Ureter (tissue), 1 donor: Measurements from ENCODE around the gene THSD4. TPM values are rescaled to one million over a fixed set of nuclear protein-coding genes. Genes with fewer than 3 reads are reported as not detected.
"Not testable (repeated sequence)": the region's sequence is repeated elsewhere in the genome, so short reads cannot be mapped to it uniquely, and the experiment has no call there.

Source experiments
- DNase-seq: peaks from one replicate; pipeline ENCODE4 v3.0.0-alpha.2; 2020; ENCODE audit warnings: low spot score
- total RNA-seq: library from RNA; stranded (reverse); gene quantifications from one replicate; pipeline ENCODE4 v1.2.4, GENCODE V29; 2023
- donor health status: DM: yes; HTN: yes; CAD: no.

THSD4 gene
- total RNA-seq, 1 donor from 2014 or later: 57.9 TPM

GRCh38 chr15:71425388-71425787 is 310.1 kb downstream of the THSD4 start:
- no peak for DNase-seq

DNA sequence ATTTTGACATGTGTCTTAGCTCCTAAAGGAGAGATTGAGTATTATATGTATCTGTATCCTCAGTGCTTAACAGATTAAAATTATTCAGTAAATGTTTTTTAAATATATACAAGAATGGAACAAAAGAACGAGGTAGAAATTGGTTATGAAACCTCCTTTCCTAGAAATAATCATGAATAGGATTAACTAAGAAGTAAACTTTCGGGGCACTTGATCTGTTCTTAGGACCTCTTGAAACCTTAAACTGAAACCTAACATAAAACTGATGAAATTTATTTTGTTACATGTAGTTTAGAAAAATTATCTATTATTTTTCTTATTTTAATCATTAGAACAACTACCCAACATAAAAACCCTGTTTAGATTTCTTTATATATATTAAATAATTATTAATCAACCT is 311.5 kb downstream of the THSD4 start:
- DNase-seq: no peak

DNA sequence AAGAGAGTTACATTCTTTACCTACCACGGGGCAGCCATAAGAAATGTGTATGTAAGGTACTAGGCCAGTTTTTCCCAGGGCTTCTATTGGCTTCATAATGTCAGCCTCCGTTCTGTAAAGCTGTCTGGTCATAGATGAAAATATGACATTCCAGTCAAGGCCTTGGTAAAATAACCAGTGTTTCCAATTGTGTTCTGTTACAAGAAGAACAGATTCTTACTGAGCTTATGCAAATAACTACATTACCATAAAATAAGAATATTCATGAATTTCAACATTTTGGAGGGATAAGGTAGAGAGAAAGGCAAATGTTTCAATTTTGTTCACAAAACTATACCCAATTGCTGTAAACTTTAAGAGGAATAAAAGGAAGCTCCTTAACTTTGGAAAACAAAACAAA is 315.5 kb downstream of the THSD4 start:
- no peak for DNase-seq

DNA sequence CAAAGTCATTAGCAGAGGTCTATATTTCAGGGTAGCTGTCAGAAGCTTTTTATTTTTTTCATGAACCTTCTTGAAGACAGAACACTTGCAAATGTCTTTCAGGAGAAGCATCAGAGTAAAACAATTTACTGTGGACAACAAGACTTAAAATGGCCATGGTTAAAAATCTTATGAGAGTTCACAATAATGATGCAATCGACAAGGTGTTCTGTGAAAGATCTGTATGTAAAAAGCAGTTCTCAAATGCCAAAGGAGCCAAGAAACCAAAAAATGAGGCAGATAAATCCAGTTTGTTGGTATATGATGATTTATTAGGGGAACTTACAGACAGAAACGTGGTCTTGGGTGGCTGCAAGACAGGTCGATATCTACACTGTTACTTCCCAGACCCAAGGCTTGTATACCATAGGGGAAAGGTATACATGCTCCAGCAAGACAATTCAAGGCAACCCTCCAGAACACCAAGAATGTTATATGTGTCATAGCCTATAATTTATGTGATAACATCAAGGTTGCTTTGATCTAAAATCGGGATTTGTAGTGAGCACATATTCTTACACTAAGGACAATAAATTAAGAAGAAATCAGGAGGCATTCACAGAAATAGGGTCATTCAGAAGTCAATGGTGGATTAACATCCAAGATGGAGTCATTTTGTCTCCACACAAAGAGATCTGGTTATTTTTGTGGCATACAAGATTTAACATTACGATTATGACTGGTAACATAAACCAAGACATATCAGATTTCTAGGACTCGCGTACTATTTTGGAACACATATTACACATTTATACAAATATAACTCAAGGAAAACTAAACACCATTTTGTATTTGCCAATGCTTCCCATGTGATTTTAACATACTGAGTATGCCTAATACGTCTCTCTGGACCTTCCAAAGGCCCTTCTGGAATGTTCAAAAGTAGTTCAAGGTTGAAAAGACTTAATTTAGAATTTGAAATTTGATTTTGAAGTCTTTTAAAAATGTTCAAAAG is 316.4 kb downstream of the THSD4 start:
- no peak for DNase-seq

DNA sequence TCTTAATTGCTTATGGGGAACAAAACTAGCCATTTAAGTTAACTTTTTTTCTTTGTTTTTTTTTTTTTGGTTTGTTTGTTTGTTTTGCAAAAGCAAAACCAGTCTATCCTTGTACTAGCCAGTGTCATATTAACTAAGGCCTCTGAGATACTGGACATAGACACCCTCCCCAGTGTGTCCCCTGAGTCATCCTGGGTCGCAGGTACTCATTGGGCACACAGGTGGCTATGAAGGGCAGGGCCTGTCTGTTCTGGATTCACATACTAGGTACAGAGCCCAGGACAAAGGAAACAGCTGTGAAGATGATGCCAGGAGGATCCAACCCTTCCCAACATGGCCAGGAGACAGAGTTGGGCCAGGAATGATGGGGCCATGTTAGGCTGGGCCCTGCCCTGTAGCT is 318.1 kb downstream of the THSD4 start:
- DNase-seq: no peak

DNA sequence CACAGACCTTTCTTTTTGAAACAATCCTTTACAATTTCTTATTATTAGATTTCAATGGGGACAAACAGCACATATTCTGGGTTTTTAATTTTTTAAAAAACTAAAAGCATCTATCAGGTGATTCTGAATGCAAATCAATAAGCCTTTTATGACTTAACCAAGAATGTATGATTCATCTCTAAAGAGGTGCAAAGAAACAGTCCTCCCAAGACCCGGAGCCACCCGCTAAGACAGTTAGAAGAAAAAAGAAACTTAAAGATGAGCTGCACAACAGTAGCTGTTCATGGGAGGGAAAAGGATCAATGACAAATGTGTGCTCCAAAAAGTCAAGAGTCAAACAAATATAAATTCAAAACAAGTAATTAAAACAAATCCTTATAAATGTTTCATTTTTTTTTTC is 319.5 kb downstream of the THSD4 start:
- DNase-seq: no peak

DNA sequence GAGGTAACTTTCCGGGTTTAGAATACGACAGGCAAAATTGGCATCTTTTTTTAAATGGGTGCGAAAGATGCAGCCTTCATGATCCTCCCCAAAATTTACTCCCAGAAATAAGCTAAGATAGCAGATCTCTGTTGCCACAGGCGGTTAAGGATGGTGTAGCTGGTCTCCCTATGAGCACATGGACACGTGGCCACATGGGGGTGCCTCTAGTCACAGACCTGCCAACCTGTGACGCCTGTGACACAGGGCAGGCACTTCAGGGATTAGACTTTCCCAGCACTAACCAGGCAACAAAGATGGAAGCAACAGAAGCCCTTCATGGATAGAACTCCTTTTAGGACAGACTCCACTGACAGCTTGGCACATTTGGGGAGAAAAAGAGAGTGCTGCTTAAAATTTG is 320.3 kb downstream of the THSD4 start:
- no peak for DNase-seq

GRCh38 chr15:71436854-71437253 is 321.6 kb downstream of the THSD4 start:
- no peak for DNase-seq

DNA sequence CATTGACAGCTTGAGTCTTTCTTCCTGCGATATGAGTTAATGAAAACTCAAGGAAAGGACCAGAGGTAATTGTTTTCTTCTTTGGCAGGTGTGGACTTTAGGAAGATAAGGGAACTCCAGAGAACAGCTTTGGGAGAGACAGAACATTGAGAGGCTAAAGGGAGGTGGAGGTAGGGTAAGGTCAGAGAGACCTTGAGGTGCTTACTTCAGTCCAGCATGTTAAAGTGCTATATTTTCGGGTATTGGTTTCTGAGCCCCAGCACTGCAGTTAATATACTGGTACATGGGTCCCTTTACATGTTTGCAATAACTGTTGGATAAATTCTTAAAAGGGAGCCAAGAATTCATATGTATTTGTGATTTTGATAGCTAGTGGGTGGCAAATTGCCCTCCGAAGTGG is 322.1 kb downstream of the THSD4 start:
- DNase-seq: no peak

GRCh38 chr15:71437919-71438318 is 322.6 kb downstream of the THSD4 start:
- no peak for DNase-seq

DNA sequence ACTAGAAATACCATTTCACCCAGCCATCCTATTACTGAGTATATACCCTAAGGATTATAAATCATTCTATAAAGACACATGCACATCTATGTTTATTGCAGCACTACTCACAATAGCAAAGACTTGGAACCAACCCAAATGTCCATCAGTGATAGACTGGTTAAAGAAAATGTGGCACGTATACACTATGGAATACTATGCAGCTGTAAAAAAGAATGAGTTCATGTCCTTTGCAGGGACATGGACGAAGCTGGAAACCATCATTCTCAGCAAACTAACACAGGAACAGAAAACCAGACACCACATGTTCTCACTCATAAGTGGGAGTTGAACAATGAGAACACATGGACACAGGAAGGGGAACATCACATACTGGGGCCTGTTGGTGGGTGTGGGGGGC is 324.2 kb downstream of the THSD4 start:
- DNase-seq: not testable (repeated sequence)

DNA sequence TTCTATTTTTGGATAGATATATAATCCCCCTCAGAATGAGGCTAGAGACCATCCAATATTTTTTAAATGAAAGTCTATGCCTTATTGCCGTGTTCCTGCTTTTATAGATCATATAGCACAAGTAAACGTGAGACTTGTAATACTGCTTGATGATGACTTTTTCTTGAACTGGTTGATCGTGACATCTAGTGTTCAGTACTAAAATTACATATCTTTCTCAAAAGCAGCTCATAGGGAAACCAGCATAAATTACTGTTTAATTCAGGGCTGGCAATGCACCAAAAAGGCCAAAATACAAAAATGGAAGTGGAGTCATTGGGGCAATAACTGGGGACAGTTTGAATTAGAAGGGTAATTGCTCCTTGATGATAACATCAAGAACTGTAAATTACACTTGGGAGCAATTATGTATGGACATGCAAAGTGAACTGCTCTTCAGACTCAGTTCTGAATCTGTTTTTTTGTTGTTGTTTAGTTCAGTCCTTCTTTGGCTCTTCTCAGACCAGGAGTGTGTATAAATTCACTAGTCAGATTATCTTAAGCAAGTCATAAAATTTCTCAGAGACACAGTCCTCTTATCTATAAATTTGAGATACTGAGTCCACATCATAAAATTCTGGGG is 325.3 kb downstream of the THSD4 start:
- DNase-seq: no peak

DNA sequence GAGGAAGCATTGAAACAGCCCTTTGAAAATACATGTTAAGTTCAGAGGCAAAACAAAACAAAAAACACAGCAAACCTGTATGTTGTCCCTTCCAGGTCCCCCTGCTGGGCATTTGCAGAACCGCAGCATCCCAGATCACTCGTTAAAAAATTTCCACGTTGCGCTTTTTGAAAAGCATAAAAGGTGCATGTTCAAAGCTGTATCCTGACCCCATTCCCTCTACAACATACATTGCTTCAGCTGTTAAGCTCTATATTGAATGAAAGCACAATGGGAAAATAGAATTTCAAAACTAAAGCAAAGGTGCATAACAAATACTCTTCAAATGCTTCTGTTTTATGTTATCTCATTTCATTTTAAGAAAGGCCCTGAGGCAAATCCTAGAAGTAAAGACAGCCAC is 328.3 kb downstream of the THSD4 start:
- peak; percentile 59 for DNase-seq

GRCh38 chr15:71444032-71444810 is 328.9 kb downstream of the THSD4 start:
- no peak for DNase-seq

DNA sequence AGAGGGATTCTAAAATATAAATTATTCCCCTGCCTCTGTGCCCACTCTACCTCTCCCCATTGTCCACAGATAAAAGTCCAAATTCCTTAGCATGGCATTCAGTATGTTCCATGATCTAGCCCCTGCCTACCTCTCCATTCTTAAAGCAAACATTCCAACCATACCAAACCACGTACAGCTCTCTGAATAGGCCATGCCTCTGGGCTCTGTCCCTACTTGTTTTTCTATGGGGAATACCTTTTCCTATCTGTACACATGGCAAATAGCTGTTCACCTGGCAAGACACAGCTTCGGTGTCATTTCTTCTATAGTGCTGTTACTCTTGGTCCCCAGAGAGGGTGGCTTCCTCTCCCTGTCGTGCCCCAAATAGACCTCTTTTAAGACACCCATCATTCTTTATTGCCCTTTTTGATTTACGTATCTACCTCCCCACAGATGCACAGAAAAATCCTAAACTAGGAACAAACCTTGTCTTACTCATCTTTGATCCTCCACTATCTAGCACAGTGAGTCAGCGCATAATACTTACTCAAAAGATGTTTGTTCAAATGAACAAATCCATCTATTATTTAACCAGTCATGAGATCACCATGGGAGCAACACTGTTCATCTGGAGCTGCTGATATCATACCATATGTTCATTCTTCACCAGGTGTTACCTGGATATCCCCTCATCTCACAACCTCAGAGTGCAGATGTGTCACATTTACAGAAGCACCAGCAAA is 329.8 kb downstream of the THSD4 start:
- DNase-seq: no peak

DNA sequence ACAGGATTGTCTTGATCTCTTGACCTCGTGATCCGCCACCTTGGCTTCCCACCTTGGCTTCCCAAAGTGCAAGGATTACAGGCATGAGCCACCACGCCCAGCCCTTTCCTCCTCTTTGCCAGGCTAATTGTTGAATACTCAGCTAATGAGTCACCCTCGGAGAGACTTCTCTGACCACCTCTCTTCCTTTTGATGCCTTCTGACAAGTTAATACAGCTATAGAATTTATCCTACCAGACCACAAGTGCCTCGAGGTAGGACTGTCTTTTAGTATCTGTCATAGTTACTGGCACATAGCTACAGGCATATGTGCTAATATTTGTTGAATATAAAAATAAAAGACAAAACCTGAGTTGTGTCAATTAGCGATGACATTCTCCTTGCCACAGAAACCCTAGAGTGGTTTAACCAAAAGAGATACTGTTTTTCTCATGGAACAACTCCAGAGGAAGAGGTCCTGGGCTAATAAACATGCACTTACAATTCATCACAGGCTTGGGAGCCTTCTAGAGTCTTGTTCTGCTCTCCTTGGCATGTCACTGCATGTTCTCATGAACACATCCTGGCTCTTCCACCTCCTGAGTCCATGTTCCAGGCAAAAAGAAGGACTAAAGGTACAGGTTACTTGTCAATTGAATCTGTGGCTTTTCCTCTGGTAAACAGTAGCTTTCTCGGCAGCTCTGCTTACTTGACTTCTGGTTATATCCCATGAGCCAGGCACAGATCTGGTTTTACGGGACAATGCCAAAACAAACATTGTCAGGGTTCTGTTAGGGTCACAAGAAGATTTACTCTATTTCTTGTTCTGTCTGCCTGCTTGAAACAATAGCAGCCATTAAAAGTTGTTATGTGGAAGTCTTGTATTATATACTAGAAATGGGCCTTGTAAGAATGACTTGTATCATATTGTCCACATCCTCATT is 332.3 kb downstream of the THSD4 start:
- DNase-seq: no peak

- DNase-seq: peak; percentile 66
Observed at GRCh38 chr15:71448688-71449114, 333.4 kb downstream of the THSD4 start.

DNA sequence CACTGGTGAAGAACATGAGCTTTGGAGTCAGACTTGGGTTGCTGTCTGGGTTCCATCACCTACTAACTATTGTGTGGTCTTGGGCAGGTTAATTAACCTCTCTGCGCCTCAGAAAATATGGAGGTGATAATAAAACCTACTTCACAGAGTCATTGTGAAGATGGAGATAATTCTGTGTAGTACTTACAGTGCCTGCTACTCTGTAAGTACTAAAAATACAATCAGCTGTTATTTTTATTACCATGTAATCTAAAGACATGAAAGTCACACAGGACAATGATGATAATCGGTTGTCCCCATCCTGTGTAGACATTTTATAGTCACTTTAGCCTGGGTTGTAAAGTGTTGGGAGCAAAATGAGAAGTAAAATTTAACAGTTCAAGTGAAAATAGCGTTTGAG is 334.1 kb downstream of the THSD4 start:
- no peak for DNase-seq

DNA sequence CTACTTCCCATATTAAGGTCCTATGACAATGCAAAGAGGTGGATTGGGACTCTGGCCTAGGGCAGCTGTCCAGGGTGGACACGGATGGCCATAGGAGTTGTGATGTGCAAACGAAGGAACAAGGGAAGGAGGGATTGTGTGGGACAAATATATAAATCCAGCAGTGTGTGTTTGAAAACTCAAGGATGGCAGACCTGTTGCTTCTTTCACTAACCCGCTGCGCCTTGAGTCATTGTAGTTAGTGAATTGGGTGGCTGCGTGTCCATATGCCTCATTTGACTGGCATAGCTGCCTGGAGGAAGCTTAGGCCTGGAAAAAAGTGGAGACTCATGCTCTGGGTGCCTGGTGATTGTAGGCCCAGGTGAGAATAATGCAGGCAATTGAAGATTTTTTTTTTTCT is 334.7 kb downstream of the THSD4 start:
- no peak for DNase-seq

DNA sequence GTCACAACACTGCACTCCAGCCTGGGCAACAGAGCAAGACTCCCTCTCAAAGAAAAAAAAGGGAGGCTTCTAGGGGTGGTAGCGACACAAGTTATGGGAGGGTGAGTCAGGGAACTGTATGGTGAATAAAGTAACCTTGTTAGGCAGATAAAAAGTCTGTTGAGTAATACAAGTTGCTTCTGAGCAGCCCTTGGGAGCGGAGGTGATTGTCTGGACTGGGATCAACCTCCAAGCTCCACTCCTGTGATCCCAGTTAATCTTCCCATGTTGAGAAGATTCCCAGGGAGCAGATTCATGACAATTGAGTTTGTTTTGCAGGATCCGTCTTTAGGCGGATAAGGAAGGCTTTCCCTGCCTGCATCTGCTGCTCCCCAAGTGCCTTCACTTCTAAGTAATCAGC is 335.9 kb downstream of the THSD4 start:
- DNase-seq: no peak

- DNase-seq: no peak
Observed at GRCh38 chr15:71452893-71453292, 337.6 kb downstream of the THSD4 start.
